H1 (cell line): ENCODE measurements around the gene ZNF362. TPM values are rescaled to one million over a fixed set of nuclear protein-coding genes. Genes with fewer than 3 reads are reported as not detected.

Source experiments
- ASH2L ChIP-seq: fragments of 200-600, 300-600 bp; sonication (generic); IDR thresholded peaks from one replicate; pipeline ENCODE4 v1.7.1; 2017; ENCODE audit warnings: low read length
- CHD1 ChIP-seq: IDR thresholded peaks from 2 replicates; pipeline ENCODE4 v1.6.1; 2012; ENCODE audit warnings: low read depth, low read length, improper control_type of control experiment
- CREB1 ChIP-seq: IDR thresholded peaks from 2 replicates; pipeline ENCODE4 v1.6.1; 2012; ENCODE audit warnings: inconsistent platforms
- EZH2 ChIP-seq: fragments of 200-600 bp; sonication (generic); IDR thresholded peaks from 2 replicates; pipeline ENCODE4 v1.7.1; 2012; ENCODE audit warnings: low read depth, mild to moderate bottlenecking, moderate library complexity, low read length, inconsistent platforms; ENCODE audit not compliant: severe bottlenecking
- SP2 ChIP-seq: IDR thresholded peaks from 2 replicates; pipeline ENCODE4 v1.6.1; 2012; ENCODE audit warnings: mild to moderate bottlenecking, low read length, inconsistent platforms
- TAF1 ChIP-seq: IDR thresholded peaks from 2 replicates; pipeline ENCODE4 v1.6.1; 2011; ENCODE audit warnings: mild to moderate bottlenecking, low read depth, low read length
- TEAD4 ChIP-seq: IDR thresholded peaks from 2 replicates; pipeline ENCODE4 v1.6.1; 2012; ENCODE audit warnings: low read depth, low read length, inconsistent platforms, mixed read lengths
- polyA plus RNA-seq, 7 experiments: library from polyadenylated mRNA; depleted of rRNA in 3 of 7; stranded (reverse) in 5 of 7; unstranded in 2 of 7; fragments of >200 nt in 5 of 7; fragments of 200-250 nt in 2 of 7; gene quantifications; 1 replicate in 5 of 7; 2 replicates in 1 of 7; 4 replicates in 1 of 7; pipeline versions ENCODE4 v1.2.1 to v1.2.3, GENCODE V29; 2011 to 2013; ENCODE audit warnings: missing spikeins in 2 of 7, mixed read lengths in 2 of 7
- total RNA-seq: library from RNA; stranded (reverse); fragmentation: NEBNext Ultra II Directional; extraction: Animal tissue kit (Norgen Biotek cat#: 25700); gene quantifications from 2 replicates; pipeline ENCODE4 v1.2.1, GENCODE V29; 2021
- TF ChIP-seq, protein P1 (sequence below): fragments of 300-600 bp; sonication (generic); IDR thresholded peaks from 2 replicates; pipeline ENCODE4 v1.7.1; 2012; ENCODE audit warnings: low read length, moderate library complexity, mild to moderate bottlenecking, inconsistent platforms; ENCODE audit not compliant: insufficient replicate concordance
- TF ChIP-seq, protein P2 (sequence below): IDR thresholded peaks from 2 replicates; pipeline ENCODE4 v1.6.1; 2011; ENCODE audit warnings: low read depth, mild to moderate bottlenecking, low read length; ENCODE audit not compliant: insufficient read depth
- TF ChIP-seq, protein P3 (sequence below): IDR thresholded peaks from 2 replicates; pipeline ENCODE4 v1.6.1; 2011; ENCODE audit warnings: low read length, improper control_type of control experiment

The ZNF362 gene
- total and polyA plus RNA-seq, 2 of the 8 experiments (the other 6 are each of a cell fraction or from before 2014, with no cell fraction given): 24.2 to 27.8 TPM

DNA sequence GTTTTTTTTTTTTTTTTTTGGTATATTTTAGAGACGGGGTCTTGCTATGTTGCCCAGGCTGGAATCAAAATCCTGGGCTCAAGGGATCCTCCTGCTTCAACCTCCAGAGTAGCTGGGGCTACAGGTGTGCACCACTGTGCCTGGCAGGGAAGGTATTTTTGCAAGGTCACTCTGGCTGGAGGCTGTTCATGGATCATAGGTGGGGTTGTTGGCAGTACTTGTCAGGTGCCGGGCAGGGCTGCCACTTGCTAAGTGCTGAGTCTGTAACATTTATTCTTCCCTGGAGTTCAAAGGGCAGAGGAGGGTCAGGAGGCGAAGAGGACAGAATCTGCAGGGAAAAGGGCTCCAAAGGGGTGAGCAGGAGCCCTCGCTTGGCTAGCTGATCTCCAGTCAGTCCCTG lies 40.5 kb downstream of the ZNF362 start (continued):
- TF ChIP-seq, protein P1, sequence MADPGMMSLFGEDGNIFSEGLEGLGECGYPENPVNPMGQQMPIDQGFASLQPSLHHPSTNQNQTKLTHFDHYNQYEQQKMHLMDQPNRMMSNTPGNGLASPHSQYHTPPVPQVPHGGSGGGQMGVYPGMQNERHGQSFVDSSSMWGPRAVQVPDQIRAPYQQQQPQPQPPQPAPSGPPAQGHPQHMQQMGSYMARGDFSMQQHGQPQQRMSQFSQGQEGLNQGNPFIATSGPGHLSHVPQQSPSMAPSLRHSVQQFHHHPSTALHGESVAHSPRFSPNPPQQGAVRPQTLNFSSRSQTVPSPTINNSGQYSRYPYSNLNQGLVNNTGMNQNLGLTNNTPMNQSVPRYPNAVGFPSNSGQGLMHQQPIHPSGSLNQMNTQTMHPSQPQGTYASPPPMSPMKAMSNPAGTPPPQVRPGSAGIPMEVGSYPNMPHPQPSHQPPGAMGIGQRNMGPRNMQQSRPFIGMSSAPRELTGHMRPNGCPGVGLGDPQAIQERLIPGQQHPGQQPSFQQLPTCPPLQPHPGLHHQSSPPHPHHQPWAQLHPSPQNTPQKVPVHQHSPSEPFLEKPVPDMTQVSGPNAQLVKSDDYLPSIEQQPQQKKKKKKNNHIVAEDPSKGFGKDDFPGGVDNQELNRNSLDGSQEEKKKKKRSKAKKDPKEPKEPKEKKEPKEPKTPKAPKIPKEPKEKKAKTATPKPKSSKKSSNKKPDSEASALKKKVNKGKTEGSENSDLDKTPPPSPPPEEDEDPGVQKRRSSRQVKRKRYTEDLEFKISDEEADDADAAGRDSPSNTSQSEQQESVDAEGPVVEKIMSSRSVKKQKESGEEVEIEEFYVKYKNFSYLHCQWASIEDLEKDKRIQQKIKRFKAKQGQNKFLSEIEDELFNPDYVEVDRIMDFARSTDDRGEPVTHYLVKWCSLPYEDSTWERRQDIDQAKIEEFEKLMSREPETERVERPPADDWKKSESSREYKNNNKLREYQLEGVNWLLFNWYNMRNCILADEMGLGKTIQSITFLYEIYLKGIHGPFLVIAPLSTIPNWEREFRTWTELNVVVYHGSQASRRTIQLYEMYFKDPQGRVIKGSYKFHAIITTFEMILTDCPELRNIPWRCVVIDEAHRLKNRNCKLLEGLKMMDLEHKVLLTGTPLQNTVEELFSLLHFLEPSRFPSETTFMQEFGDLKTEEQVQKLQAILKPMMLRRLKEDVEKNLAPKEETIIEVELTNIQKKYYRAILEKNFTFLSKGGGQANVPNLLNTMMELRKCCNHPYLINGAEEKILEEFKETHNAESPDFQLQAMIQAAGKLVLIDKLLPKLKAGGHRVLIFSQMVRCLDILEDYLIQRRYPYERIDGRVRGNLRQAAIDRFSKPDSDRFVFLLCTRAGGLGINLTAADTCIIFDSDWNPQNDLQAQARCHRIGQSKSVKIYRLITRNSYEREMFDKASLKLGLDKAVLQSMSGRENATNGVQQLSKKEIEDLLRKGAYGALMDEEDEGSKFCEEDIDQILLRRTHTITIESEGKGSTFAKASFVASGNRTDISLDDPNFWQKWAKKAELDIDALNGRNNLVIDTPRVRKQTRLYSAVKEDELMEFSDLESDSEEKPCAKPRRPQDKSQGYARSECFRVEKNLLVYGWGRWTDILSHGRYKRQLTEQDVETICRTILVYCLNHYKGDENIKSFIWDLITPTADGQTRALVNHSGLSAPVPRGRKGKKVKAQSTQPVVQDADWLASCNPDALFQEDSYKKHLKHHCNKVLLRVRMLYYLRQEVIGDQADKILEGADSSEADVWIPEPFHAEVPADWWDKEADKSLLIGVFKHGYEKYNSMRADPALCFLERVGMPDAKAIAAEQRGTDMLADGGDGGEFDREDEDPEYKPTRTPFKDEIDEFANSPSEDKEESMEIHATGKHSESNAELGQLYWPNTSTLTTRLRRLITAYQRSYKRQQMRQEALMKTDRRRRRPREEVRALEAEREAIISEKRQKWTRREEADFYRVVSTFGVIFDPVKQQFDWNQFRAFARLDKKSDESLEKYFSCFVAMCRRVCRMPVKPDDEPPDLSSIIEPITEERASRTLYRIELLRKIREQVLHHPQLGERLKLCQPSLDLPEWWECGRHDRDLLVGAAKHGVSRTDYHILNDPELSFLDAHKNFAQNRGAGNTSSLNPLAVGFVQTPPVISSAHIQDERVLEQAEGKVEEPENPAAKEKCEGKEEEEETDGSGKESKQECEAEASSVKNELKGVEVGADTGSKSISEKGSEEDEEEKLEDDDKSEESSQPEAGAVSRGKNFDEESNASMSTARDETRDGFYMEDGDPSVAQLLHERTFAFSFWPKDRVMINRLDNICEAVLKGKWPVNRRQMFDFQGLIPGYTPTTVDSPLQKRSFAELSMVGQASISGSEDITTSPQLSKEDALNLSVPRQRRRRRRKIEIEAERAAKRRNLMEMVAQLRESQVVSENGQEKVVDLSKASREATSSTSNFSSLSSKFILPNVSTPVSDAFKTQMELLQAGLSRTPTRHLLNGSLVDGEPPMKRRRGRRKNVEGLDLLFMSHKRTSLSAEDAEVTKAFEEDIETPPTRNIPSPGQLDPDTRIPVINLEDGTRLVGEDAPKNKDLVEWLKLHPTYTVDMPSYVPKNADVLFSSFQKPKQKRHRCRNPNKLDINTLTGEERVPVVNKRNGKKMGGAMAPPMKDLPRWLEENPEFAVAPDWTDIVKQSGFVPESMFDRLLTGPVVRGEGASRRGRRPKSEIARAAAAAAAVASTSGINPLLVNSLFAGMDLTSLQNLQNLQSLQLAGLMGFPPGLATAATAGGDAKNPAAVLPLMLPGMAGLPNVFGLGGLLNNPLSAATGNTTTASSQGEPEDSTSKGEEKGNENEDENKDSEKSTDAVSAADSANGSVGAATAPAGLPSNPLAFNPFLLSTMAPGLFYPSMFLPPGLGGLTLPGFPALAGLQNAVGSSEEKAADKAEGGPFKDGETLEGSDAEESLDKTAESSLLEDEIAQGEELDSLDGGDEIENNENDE: no peak
- TF ChIP-seq, protein P2, sequence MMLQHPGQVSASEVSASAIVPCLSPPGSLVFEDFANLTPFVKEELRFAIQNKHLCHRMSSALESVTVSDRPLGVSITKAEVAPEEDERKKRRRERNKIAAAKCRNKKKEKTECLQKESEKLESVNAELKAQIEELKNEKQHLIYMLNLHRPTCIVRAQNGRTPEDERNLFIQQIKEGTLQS: no peak
- TF ChIP-seq SP2 (no peak), TEAD4 (no peak), EZH2 (no peak), CHD1 (no peak), CREB1 (no peak), ASH2L (no peak), TAF1 (no peak)
- TF ChIP-seq, protein P3, sequence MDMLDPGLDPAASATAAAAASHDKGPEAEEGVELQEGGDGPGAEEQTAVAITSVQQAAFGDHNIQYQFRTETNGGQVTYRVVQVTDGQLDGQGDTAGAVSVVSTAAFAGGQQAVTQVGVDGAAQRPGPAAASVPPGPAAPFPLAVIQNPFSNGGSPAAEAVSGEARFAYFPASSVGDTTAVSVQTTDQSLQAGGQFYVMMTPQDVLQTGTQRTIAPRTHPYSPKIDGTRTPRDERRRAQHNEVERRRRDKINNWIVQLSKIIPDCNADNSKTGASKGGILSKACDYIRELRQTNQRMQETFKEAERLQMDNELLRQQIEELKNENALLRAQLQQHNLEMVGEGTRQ: no peak
